ENCODE results near the gene CREG1. TPM values are rescaled to one million over a fixed set of nuclear protein-coding genes. Genes with fewer than 3 reads are reported as not detected.

Gene CREG1
- total RNA-seq, 1 donor from 2014 or later: 51.2 TPM

GRCh38 chr1:167510881-167511280 lies 42.7 kb downstream of the CREG1 start:
- no peaks in the 10 kb centered on the region for H3K36me3 Mint-ChIP-seq (ENCODE audit: low read depth)
- no peaks in the 10 kb centered on the region for H3K9me3 Mint-ChIP-seq (ENCODE audit: low read depth)
- no peak overlapping the region for H3K27ac Mint-ChIP-seq (ENCODE audit: unreplicated experiment)
- no peak for DNase-seq (ENCODE audit: low spot score)
- H3K4me1 Mint-ChIP-seq (ENCODE audit: low read depth): no peaks in the 10 kb centered on the region
- H3K27me3 Mint-ChIP-seq (ENCODE audit: low read depth): peaks cover 31% of the 10 kb centered on the region
- TF ChIP-seq, protein P1, sequence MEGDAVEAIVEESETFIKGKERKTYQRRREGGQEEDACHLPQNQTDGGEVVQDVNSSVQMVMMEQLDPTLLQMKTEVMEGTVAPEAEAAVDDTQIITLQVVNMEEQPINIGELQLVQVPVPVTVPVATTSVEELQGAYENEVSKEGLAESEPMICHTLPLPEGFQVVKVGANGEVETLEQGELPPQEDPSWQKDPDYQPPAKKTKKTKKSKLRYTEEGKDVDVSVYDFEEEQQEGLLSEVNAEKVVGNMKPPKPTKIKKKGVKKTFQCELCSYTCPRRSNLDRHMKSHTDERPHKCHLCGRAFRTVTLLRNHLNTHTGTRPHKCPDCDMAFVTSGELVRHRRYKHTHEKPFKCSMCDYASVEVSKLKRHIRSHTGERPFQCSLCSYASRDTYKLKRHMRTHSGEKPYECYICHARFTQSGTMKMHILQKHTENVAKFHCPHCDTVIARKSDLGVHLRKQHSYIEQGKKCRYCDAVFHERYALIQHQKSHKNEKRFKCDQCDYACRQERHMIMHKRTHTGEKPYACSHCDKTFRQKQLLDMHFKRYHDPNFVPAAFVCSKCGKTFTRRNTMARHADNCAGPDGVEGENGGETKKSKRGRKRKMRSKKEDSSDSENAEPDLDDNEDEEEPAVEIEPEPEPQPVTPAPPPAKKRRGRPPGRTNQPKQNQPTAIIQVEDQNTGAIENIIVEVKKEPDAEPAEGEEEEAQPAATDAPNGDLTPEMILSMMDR (IDR thresholded peaks at IDR 0.05): no peak
- no peak overlapping the region for H3K4me3 Mint-ChIP-seq (ENCODE audit: unreplicated experiment)

GRCh38 chr1:167510244-167510643 lies 43.3 kb downstream of the CREG1 start:
- DNase-seq (ENCODE audit: low spot score): no peak
- Mint-ChIP-seq H3K36me3 (ENCODE audit: low read depth) (no peaks in the 10 kb centered on the region), H3K4me3 (ENCODE audit: unreplicated experiment) (no peak overlapping the region), H3K27me3 (ENCODE audit: low read depth) (peaks cover 31% of the 10 kb centered on the region), H3K9me3 (ENCODE audit: low read depth) (no peaks in the 10 kb centered on the region), H3K27ac (ENCODE audit: unreplicated experiment) (no peak overlapping the region), H3K4me1 (ENCODE audit: low read depth) (no peaks in the 10 kb centered on the region)
- TF ChIP-seq, protein P1 (IDR thresholded peaks at IDR 0.05): no peak

- Mint-ChIP-seq H3K36me3 (ENCODE audit: low read depth) (no peaks in the 10 kb centered on the region), H3K4me3 (ENCODE audit: unreplicated experiment) (no peak overlapping the region), H3K4me1 (ENCODE audit: low read depth) (no peaks in the 10 kb centered on the region), H3K27ac (ENCODE audit: unreplicated experiment) (no peak overlapping the region), H3K27me3 (ENCODE audit: low read depth) (peaks cover 34% of the 10 kb centered on the region), H3K9me3 (ENCODE audit: low read depth) (no peaks in the 10 kb centered on the region)
- TF ChIP-seq, protein P1 (IDR thresholded peaks at IDR 0.05): no peak
- DNase-seq (ENCODE audit: low spot score): no peak
These were observed 44.0 kb downstream of the CREG1 start for GRCh38 chr1:167509587-167509986.

DNA sequence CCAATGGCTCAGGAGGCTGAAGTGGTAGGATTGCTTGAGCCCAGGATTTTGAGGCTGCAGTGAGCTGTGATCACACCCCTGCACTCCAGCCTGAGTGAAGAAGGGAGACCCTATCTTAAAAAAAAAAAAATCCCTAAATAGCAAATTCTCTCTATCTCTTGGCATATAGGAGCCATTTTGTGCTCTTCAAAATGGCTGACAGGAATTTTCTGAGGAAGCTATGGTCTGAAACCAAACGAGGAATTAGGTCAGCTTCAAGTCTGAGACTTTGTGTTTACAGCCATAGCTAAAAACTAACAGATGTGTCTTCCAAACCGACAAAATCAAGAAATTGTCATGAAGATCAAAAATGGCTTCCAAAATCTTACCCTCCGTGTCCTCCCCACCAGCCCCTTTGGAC lies 45.8 kb downstream of the CREG1 start:
- Mint-ChIP-seq H3K27me3 (ENCODE audit: low read depth) (peaks cover 49% of the 10 kb centered on the region), H3K4me3 (ENCODE audit: unreplicated experiment) (no peak overlapping the region), H3K27ac (ENCODE audit: unreplicated experiment) (no peak overlapping the region), H3K9me3 (ENCODE audit: low read depth) (no peaks in the 10 kb centered on the region), H3K36me3 (ENCODE audit: low read depth) (no peaks in the 10 kb centered on the region), H3K4me1 (ENCODE audit: low read depth) (no peaks in the 10 kb centered on the region)
- TF ChIP-seq, protein P1 (IDR thresholded peaks at IDR 0.05): no peak
- no peak for DNase-seq (ENCODE audit: low spot score)

DNA sequence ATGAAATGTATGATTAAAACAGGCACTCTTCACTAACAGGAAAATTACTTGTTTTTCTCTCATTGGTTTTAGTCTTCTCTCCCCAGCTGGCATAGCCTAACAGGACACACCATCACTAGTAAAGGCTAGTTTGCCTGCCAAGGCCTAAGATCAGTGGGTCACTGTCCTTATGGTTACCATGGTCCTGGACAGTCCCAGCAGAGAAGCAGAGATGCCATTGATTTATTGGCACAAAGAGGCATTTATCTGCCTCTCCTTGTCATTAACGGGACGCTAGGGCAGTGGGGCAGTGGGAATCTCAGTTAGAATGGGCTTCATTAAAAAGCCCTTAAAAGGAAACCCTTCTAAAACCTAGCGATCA lies 49.1 kb downstream of the CREG1 start:
- no peaks in the 10 kb centered on the region for H3K4me1 Mint-ChIP-seq (ENCODE audit: low read depth)
- DNase-seq (ENCODE audit: low spot score): no peak
- H3K4me3 Mint-ChIP-seq (ENCODE audit: unreplicated experiment): no peak overlapping the region
- no peaks in the 10 kb centered on the region for H3K36me3 Mint-ChIP-seq (ENCODE audit: low read depth)
- no peaks in the 10 kb centered on the region for H3K9me3 Mint-ChIP-seq (ENCODE audit: low read depth)
- peaks cover 39% of the 10 kb centered on the region for H3K27me3 Mint-ChIP-seq (ENCODE audit: low read depth)
- no peak overlapping the region for H3K27ac Mint-ChIP-seq (ENCODE audit: unreplicated experiment)
- TF ChIP-seq, protein P1 (IDR thresholded peaks at IDR 0.05): no peak
